GM12801 (cell line): ENCODE measurements around the gene TM4SF18.

Source experiments
- TF ChIP-seq, protein P1 (sequence below): IDR thresholded peaks from one replicate; pipeline ENCODE4 v1.5.1; 2011; ENCODE audit warnings: control low read depth; ENCODE audit not compliant: insufficient read length; ENCODE audit errors: extremely low read depth

TM4SF18 gene

GRCh38 chr3:149342413-149343380 is 9.3 kb upstream of the TM4SF18 start:
- TF ChIP-seq, protein P1, sequence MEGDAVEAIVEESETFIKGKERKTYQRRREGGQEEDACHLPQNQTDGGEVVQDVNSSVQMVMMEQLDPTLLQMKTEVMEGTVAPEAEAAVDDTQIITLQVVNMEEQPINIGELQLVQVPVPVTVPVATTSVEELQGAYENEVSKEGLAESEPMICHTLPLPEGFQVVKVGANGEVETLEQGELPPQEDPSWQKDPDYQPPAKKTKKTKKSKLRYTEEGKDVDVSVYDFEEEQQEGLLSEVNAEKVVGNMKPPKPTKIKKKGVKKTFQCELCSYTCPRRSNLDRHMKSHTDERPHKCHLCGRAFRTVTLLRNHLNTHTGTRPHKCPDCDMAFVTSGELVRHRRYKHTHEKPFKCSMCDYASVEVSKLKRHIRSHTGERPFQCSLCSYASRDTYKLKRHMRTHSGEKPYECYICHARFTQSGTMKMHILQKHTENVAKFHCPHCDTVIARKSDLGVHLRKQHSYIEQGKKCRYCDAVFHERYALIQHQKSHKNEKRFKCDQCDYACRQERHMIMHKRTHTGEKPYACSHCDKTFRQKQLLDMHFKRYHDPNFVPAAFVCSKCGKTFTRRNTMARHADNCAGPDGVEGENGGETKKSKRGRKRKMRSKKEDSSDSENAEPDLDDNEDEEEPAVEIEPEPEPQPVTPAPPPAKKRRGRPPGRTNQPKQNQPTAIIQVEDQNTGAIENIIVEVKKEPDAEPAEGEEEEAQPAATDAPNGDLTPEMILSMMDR, result no peak

DNA sequence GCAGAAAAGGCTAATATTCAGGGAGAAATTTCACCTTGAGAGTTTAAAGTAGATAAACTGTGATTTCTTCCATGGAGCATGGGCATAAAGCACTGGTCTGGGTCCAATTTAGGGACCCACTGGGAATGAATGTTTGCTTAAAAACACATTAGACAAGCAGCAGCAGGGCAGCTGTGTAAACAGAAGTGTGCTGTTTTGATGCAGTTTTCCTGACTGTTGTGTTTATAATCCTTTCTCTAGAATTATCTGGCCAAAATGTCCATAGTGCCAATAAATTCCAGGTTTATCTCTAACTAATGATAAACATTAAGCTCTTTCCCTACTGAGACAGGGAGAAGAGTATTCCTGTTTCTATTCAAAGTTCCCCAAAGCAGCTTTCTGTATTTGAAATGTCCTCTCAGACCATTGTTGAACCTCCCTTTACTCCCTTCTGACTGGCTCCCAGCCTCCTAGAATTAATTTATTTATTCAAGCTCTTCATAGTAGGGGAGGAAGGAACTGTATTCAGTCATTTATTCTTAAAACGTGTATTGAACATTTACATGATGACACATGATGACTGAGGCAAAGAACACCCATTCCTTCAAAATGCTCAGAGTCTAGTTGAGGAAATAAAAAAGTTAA is 7.0 kb upstream of the TM4SF18 start:
- TF ChIP-seq, protein P1, result no peak

DNA sequence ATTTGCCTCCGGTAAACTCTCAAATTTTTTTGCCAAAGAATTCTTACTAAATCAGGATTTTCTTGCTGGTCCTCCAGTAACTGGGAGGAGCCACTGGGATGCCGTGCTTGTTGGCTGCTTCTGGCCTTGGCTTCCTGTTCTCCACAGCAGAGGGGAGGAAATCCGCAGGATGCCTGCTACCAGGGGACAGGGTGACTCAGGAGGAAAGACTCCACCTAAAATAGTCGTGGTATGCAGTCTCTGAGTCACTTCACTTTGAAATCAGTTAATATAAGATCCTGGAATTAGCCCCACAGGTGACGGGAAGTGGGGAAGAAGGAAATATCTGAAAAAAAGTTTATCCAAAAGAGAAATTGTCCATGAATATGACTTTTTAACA is 6.5 kb upstream of the TM4SF18 start:
- TF ChIP-seq, protein P1, result no peak

GRCh38 chr3:149336925-149337324 is 3.5 kb upstream of the TM4SF18 start:
- TF ChIP-seq, protein P1, result no peak

- TF ChIP-seq, protein P1, result no peak
Observed at GRCh38 chr3:149332771-149333170, 665 bp downstream of the TM4SF18 start.

DNA sequence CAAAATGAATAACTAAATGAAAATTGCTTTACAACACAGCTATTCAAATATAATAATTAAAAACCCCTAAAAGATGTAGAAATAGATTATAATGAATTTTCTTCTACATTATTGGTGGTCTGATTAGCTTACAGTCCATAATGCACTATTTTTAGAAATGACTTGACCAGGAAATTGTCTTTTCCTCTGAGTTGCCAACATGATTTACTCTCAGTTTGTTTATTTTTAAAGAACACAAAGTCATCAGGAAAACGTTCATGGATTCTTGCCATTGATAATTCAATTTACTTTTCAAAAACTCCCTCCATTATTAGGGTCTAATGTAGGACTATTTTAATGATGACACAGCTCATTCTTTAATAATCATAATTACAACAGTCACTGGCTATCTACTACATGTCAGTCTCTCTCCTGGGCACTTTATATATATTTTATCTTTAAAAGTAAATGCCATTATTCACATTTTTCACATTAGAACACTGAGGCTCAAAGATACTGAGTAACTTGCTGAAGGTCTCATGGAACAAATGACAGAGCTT is 1.1 kb downstream of the TM4SF18 start:
- TF ChIP-seq, protein P1, result no peak

DNA sequence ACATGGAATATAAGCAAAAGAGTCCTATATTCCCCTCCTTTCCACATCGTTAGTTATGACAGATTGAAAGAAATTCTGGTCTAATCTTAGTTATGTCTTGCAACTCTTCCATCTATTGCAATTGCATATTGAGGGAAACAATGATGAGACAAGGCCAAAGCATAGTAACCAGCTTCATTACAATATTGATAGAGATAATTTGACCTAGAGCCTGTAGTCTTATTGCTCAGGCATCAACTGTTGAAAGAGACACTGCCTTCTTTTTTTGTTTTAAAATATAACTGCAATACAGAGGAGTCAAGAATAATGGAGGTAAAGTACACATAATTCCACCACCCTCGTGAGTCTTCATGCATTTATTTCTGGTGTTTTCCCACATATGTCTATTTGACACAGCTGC is 2.0 kb downstream of the TM4SF18 start:
- TF ChIP-seq, protein P1, result no peak
